ENCODE data around the gene MPEG1. TPM values are rescaled to one million over a fixed set of nuclear protein-coding genes. Genes with fewer than 3 reads are reported as not detected.

MPEG1 gene
- polyA plus RNA-seq, 3 donors = 9.3 to 11.1 (median 9.4) TPM

- DNase-seq (ENCODE audit: low read depth in 3 of 3, low spot score in 2 of 3) = no peak
These were observed 6.2 kb upstream of the MPEG1 start for GRCh38 chr11:59218893-59219292.

DNA sequence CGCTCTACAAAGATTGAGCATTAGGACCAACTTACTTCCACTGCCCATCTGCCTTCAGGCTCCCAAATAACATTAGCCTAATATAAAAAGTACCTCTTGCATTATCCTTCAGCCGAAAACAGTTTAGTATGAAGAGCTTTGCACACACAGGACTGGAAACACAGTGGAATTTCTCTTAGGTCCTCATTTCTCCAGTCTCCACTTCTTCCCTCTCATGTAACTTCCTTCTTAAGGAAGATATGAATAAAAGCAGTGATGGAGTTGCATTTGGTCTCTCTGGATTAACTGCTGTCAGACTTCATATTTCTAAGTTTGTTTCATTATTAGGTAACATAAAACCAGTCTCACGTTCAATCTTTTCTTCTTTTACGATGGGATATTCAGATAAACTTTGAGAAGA, 5.6 kb upstream of the MPEG1 start:
- DNase-seq (ENCODE audit: low read depth in 3 of 3, low spot score in 2 of 3) = no peak

GRCh38 chr11:59216641-59217564, 4.2 kb upstream of the MPEG1 start:
- no peak for DNase-seq (ENCODE audit: low read depth in 3 of 3, low spot score in 2 of 3)

DNA sequence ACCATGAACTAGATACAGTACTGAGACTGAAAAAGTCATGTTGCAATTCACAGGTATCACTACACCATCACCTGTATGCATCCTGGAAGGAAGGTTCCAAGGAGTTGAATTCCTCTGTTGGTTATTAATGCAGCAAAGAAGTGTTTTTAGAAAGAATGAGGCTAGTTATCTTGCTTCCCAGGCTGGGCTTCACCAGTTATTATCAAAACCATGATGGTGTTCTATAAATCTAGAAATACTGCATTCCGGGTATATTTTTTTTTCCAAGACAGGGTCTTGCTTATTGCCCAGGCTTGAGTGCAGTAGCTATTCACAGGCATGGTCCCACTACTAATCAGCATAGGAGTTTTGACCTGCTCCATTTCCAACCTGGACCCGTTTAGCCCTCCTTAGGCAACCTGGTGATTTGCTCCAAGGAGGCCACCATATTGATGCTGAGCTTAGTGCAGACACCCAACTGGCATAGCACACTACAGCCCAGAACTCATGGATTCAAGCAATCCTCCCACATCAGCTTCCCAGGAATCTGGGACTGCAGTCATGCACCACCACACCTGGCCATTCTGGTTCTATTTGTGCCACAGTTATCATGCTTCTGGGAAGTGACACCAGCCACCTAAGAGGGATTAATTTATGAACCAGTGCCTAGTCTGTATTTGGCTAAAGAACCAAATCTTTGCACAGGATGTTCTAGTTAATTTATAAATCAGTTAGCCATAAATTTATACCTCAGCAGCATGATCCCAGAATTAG, 1.6 kb upstream of the MPEG1 start:
- no peak for DNase-seq (ENCODE audit: low read depth in 3 of 3, low spot score in 2 of 3)

GRCh38 chr11:59212222-59212621, 505 bp downstream of the MPEG1 start:
- no peak for DNase-seq (ENCODE audit: low read depth in 3 of 3, low spot score in 2 of 3)

DNA sequence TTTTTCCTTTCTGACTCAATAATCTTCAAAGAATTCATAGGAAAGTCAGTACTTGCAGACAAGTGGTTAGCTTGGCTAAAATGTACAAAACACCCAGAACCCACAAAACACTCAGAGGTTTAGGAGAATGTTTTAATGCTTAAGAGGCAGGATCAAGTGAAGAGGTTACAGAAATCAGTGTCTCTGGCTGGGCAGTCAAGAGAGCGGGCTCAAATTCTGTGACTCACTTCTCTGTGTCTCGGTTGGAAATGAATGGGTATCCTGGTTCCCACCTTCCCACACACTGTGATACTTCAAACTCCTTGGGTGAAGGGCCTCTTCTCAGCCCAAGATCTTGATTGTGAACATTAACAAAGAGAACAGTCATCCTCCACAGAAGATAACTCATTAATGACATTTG, 3.8 kb downstream of the MPEG1 start:
- no peak for DNase-seq (ENCODE audit: low read depth in 3 of 3, low spot score in 2 of 3)

DNA sequence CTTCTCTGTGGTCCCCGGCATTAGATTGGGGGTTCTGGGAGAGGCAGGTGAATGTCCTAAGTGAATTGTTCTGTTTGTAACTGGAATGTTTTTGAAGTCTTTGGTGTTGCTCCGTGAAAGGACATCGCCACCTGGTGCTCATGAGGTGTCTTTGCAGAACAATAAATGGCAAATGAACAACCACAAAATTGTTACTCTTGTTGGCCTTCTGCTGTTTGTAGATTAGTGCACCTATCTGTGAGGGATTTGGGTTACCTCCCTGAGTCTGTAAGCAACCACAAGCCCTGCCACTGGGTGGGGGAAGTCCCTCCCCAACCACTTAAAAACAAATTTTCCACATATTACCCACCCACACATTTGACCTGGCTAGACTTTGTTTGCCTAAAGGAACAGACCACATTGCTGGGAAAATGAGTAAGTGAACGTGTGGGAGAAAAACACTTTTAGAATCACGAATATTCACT, 4.7 kb downstream of the MPEG1 start:
- DNase-seq (ENCODE audit: low read depth in 3 of 3, low spot score in 2 of 3) = no peak

DNA sequence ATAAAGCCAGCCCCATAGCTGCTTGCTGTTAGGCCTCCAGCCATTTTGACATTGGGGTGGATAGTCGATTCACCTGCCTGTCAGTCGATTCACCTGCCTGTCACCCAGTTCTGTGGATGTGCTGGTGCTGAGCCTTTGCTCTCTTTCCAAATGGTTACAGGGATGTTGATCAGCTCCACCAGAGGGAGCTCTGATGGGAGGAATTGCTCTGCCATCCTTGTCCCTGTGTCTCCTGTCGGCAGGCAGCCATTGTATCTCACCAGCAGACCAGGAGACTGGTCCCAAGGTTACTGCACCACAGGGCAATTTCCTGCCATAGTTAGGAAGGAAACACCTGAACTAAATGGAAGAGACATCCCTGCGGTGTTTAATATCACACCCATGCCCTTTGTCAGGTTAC, 6.1 kb downstream of the MPEG1 start:
- no peak for DNase-seq (ENCODE audit: low read depth in 3 of 3, low spot score in 2 of 3)

DNA sequence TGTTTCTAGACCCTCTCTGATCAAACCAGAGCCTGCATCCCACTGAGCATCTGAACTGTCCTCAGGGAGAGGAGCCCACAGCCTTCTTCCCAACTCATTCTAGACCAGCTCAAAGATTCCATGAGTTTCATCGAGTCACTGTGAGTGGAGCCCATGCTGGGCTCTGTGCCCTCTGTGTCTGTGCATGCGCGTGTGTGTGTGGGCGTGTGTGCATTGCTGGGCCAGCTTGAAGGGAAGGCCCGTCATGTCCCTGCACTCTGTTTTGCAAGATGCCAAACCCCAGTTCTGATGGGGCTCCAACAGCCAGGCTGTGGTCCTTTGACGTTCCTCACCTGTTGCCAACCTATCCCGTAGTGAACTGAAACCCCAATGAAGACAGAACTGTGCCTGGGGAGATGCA, 7.1 kb downstream of the MPEG1 start:
- no peak for DNase-seq (ENCODE audit: low read depth in 3 of 3, low spot score in 2 of 3)

DNA sequence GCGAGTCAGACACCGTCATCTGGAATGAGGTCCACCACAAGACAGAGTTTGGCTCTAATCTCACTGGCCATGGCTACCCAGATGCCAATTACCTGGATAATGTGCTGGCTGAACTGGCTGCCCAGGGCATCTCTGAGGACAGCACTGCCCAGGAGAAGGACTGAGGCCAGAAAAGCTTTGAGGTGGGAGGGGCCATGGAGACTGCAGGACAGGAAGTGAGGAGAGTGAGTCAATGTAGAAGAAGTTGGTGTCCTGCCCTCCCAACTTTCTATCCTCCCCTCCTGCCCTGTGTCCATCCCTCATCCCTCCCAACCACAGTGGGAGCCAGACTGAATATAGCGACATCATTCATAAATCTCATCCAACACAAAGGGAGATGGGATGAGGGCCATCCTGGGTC, 8.0 kb downstream of the MPEG1 start:
- no peak for DNase-seq (ENCODE audit: low read depth in 3 of 3, low spot score in 2 of 3)

GRCh38 chr11:59201353-59201752, 11.4 kb downstream of the MPEG1 start:
- no peak for DNase-seq (ENCODE audit: low read depth in 3 of 3, low spot score in 2 of 3)

DNA sequence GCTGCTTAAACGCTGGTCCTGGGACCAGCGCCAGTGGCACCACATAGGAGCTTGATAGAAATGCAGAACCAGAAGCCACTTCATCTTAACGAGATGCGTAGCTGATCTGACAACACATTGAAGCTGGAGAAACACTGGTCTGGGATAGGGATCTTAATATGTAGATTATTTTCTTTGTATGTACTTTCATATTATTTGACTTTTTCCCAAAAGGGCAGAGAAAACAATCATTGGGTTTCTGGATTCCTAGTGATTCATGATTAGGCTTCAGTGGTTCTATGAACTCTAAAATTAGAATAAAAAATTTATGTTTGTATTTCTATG, 12.3 kb downstream of the MPEG1 start:
- no peak for DNase-seq (ENCODE audit: low read depth in 3 of 3, low spot score in 2 of 3)

- no peak for DNase-seq (ENCODE audit: low read depth in 3 of 3, low spot score in 2 of 3)
These were observed 12.9 kb downstream of the MPEG1 start for GRCh38 chr11:59199546-59200422.

DNA sequence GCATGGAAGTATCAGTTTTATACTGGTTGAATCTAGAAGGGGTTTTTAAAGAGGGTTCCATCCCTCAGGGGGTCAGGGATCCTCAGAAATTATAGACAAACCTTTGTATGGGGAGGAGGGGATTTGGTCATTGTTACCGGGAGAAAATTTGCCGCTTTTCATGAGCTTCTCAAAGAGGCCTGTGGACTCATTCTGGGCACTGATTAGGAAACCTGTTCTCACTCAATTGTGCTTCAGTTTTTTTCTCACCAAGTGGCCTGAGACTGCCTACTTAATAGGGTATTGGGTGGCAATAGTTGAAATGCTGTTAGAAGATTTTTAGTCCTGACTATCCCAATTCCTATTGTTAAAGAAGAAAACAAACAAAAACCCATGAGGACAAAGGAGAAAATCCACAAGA, 14.0 kb downstream of the MPEG1 start:
- DNase-seq (ENCODE audit: low read depth in 3 of 3, low spot score in 2 of 3) = no peak

DNA sequence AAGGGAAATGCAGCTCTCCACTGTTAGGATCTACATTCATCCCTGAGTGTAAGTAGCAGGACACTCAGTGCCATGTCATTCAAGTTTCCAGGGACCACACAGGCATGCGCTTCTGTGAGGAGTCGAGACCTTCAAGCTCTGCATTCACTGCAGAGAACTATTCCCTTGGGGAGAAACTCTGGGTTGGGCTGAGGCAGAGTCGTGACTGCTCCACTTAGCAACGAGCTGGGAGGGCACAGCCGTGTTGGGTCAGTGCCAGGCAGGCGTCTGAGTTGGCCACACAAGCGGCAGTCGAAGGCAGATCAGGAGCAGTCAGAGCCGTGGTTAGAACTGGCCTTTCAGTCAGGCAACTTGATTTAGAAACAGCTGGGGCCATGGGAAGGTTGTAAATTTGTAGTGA, 14.7 kb downstream of the MPEG1 start:
- DNase-seq (ENCODE audit: low read depth in 3 of 3, low spot score in 2 of 3) = no peak

- DNase-seq (ENCODE audit: low read depth in 3 of 3, low spot score in 2 of 3) = no peak
These were observed 15.9 kb downstream of the MPEG1 start for GRCh38 chr11:59196777-59197176.

DNA sequence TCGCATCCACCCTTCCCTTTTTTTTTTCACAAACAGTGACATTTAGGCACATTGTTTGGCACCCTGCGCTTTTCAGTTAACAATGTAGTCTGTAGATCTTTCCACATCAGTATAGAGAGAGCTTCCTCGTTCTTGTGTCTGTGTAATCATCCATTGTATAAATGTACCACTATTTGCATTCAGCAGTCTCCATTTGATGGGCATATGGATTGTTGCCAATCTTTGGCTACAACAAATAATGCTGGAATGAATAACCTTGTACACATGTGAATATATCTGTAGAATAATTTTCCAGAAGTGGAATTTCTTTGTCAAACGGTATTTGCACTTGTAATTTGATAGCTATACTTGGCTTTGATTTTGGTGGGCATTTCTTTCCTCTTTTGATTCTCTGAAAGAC, 17.1 kb downstream of the MPEG1 start:
- DNase-seq (ENCODE audit: low read depth in 3 of 3, low spot score in 2 of 3) = no peak

DNA sequence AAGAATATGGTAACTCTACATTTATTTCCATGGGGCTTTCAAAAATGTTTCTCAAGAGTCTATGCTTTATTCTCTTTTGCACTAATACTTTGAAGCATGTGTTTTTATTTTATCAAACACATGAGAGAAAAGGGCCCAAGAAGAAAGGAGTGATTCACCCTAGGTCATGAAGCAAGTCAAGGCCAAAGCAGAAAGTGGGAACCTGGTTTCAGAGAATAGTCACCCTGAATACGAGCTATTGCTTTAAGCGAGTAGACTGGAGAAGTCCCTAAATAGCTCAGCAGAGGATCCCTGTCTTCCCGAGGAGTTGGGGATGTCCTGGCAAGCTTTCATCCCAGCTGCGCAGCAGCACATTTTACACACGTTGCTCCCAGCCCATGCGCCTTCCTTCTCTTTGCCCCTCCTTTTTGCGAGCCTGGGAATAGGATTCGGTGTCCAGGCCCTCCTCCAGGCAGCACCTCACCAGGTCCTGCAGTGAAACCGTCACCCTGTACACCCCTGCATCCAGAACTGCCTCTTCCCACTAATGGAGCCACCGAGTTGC, 19.1 kb downstream of the MPEG1 start:
- DNase-seq (ENCODE audit: low read depth in 3 of 3, low spot score in 2 of 3) = no peak

DNA sequence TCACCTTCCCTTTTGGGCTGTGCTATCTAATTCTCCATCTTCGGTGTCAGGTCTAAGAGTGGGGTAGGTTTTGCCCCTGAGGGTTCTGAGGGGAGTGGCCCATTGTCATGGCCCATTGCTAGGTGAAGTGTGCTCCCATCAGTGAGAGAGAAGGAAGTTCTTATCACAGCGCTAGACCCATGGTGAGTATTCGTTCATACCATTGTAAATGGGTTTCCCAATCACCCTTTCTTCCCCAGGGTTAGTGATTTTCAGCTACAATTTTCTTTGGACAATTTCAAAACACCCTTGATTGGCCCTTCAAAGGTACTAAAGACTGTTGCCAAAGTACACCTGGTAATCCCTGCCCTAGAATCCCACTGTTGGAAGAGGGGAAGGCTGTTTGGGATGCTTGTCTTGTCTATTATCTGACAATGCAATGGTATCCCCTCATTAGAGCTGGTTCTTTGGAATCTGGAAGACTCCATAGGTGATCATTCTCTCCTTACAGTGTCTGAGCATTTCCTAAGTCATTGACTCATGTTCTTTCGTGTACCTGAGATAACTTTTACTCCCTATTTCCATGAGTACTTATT, 20.2 kb downstream of the MPEG1 start:
- no peak for DNase-seq (ENCODE audit: low read depth in 3 of 3, low spot score in 2 of 3)

DNA sequence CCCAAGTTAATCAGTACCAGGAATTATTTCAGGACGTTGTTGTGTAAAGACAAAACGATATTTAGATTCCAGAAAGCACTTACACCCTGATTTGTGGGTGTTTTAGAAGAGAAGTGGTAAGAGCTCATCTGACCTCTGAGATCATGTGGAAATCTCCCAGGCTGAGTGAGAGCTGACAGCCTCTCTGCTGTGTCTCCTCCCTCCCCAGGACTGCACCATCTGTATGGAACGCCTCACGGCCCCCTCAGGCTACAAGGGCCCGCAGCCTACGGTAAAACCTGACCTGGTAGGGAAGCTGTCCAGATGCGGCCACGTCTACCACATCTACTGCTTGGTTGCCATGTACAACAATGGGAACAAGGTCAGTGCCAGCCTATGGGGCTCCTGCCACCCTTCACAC, 20.8 kb downstream of the MPEG1 start:
- DNase-seq (ENCODE audit: low read depth in 3 of 3, low spot score in 2 of 3) = no peak
